ENCODE results near the gene ABCA12. TPM values are rescaled to one million over a fixed set of nuclear protein-coding genes. Genes with fewer than 3 reads are reported as not detected.

ABCA12 gene
- total RNA-seq, 1 donor from 2014 or later: 0.08 TPM

- Mint-ChIP-seq H3K36me3 (ENCODE audit: unreplicated experiment) (no peaks in the 10 kb centered on the region), H3K4me3 (ENCODE audit: unreplicated experiment) (no peak overlapping the region), H3K4me1 (ENCODE audit: unreplicated experiment) (peaks cover 2% of the 10 kb centered on the region), H3K9me3 (ENCODE audit: unreplicated experiment) (no peaks in the 10 kb centered on the region), H3K27ac (ENCODE audit: unreplicated experiment) (no peak overlapping the region), H3K27me3 (ENCODE audit: unreplicated experiment) (peaks cover 5% of the 10 kb centered on the region)
- no peak for TF ChIP-seq CTCF (IDR thresholded peaks at IDR 0.05)
- no peak for DNase-seq (ENCODE audit: extremely low spot score, unreplicated experiment)
These were observed 5.0 kb upstream of the ABCA12 start for GRCh38 chr2:215143458-215143857.

- Mint-ChIP-seq H3K4me1 (ENCODE audit: unreplicated experiment) (peaks cover 20% of the 10 kb centered on the region), H3K27me3 (ENCODE audit: unreplicated experiment) (peaks cover 5% of the 10 kb centered on the region), H3K9me3 (ENCODE audit: unreplicated experiment) (no peaks in the 10 kb centered on the region), H3K36me3 (ENCODE audit: unreplicated experiment) (no peaks in the 10 kb centered on the region), H3K27ac (ENCODE audit: unreplicated experiment) (no peak overlapping the region), H3K4me3 (ENCODE audit: unreplicated experiment) (no peak overlapping the region)
- DNase-seq (ENCODE audit: extremely low spot score, unreplicated experiment): no peak
- no peak for TF ChIP-seq CTCF (IDR thresholded peaks at IDR 0.05)
These were observed 3.3 kb upstream of the ABCA12 start for GRCh38 chr2:215141706-215142105.

- Mint-ChIP-seq H3K9me3 (ENCODE audit: unreplicated experiment) (no peaks in the 10 kb centered on the region), H3K4me1 (ENCODE audit: unreplicated experiment) (peaks cover 22% of the 10 kb centered on the region), H3K36me3 (ENCODE audit: unreplicated experiment) (no peaks in the 10 kb centered on the region), H3K27me3 (ENCODE audit: unreplicated experiment) (peaks cover 9% of the 10 kb centered on the region), H3K27ac (ENCODE audit: unreplicated experiment) (no peak overlapping the region), H3K4me3 (ENCODE audit: unreplicated experiment) (no peak overlapping the region)
- DNase-seq (ENCODE audit: extremely low spot score, unreplicated experiment): no peak
- no peak for TF ChIP-seq CTCF (IDR thresholded peaks at IDR 0.05)
These were observed 1.8 kb upstream of the ABCA12 start for GRCh38 chr2:215140166-215140707.

- H3K4me1 Mint-ChIP-seq (ENCODE audit: unreplicated experiment): peaks cover 22% of the 10 kb centered on the region
- DNase-seq (ENCODE audit: extremely low spot score, unreplicated experiment): no peak
- TF ChIP-seq CTCF (IDR thresholded peaks at IDR 0.05): no peak
- peak overlapping the region; percentile 28 for H3K4me3 Mint-ChIP-seq (ENCODE audit: unreplicated experiment)
- H3K9me3 Mint-ChIP-seq (ENCODE audit: unreplicated experiment): peaks cover 3% of the 10 kb centered on the region
- H3K36me3 Mint-ChIP-seq (ENCODE audit: unreplicated experiment): no peaks in the 10 kb centered on the region
- peaks cover 6% of the 10 kb centered on the region for H3K27me3 Mint-ChIP-seq (ENCODE audit: unreplicated experiment)
- H3K27ac Mint-ChIP-seq (ENCODE audit: unreplicated experiment): peak overlapping the region; percentile 80
These were observed 585 bp downstream of the ABCA12 start for GRCh38 chr2:215137741-215138340.

GRCh38 chr2:215137329-215137686 lies 1.1 kb downstream of the ABCA12 start:
- peaks cover 25% of the 10 kb centered on the region for H3K4me1 Mint-ChIP-seq (ENCODE audit: unreplicated experiment)
- H3K27me3 Mint-ChIP-seq (ENCODE audit: unreplicated experiment): peaks cover 8% of the 10 kb centered on the region
- peak overlapping the region; percentile 80 for H3K27ac Mint-ChIP-seq (ENCODE audit: unreplicated experiment)
- H3K36me3 Mint-ChIP-seq (ENCODE audit: unreplicated experiment): no peaks in the 10 kb centered on the region
- peaks cover 9% of the 10 kb centered on the region for H3K9me3 Mint-ChIP-seq (ENCODE audit: unreplicated experiment)
- no peak overlapping the region for H3K4me3 Mint-ChIP-seq (ENCODE audit: unreplicated experiment)
- no peak for TF ChIP-seq CTCF (IDR thresholded peaks at IDR 0.05)
- DNase-seq (ENCODE audit: extremely low spot score, unreplicated experiment): no peak
